HG03108 (cell line): ENCODE measurements around the gene ERC2.

ENCODE experiments used
- ATAC-seq: cut with Tn5 transposase; IDR thresholded peaks from one replicate; pipeline ENCODE4 v1.9.1; 2021; ENCODE audit warnings: moderate library complexity; ENCODE audit not compliant: unreplicated experiment

Gene ERC2

DNA sequence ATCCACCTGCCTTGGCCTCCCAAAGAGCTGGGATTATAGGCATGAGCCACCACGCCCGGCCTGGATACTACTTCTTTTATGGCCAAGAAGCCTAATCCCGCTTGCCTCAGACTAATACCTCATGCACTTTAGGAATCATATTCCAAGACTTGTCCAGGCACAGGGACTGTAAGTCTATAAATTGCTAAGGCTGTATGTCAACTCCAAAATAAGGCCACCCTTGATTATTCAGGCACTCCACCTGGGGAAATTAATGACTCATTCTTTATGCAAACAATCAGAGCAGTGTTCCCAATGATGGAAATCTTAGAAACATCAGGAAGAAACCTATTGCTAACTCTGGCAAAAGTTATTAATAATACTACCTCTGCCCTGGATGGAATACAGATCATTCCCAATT lies 98.4 kb downstream of the ERC2 start:
- ATAC-seq, result no peak

DNA sequence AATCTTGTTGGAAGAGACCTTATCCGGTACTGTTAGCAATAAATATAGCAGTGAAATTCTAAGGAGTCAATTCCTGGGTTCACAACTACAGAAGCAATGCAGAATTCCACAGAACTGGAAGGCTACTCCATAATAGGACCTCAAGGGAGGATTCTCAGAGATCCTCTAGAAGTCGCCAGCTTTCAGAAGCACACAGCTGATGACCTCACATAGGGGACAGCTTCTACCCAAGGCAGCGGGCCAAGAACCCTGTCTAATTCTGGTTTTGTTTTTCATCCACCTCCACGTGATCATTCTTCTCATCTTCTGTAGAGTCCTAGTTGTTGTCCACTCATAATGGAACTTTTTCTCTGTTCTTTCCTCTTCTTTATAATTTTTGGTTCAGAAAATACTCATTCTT lies 99.4 kb downstream of the ERC2 start:
- ATAC-seq, result no peak

GRCh38 chr3:56366641-56367162 lies 101.6 kb downstream of the ERC2 start:
- no peak for ATAC-seq

DNA sequence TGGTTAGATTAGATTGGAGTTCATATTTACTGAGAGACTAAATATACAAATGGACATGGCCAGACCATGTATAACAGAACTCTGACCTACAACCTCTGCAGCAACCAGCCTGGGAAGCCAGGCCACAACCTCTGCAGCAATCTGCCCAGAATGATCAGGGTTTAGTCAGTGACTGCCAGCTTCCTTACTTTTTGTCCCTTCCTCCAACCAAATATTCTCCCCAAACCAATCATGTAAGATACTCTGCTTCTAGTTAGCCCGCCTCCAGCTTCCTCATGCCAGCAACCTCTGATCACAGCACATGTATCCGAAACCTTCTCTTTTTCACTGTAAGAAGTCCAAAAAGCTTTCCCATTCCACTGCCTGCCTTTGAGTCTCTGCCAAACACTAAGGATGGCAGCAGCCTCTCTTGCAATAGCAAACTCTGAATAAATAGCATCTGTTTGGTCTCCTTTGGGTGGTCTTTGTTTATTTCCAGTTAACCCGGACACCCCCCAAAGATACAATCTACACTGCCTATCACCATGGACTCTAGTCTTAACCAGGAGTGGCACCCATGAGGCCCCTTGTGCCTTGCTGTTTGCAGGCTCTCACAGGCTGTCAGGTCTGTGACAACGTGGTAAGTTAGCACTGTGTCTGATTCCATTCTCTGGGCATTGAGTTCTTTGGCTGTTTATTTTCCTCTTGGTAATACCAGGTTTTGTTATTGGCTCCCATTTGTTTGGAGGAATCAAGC lies 102.2 kb downstream of the ERC2 start:
- no peak for ATAC-seq

DNA sequence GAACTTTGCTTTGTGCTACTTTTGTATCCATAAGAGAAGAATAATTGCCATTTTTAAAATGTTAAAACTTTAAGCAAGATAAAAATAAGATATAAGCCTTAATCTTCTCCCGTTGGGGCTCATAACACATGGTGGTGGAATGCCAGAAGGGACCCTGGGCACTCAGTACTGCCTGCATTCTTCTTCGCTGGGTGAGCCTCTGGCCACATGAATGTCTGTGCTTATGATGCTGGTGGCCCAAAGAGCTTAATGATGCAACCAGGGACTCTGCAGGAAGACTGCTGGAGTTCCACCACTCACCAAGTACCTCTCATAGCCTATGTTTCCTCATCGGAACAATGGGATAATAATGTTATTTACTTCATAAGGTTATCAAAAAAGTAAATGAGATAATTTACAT lies 103.6 kb downstream of the ERC2 start:
- ATAC-seq, result no peak

GRCh38 chr3:56363720-56364119 lies 104.5 kb downstream of the ERC2 start:
- ATAC-seq, result no peak

- no peak for ATAC-seq
Measured at GRCh38 chr3:56361731-56362130, 106.5 kb downstream of the ERC2 start.

DNA sequence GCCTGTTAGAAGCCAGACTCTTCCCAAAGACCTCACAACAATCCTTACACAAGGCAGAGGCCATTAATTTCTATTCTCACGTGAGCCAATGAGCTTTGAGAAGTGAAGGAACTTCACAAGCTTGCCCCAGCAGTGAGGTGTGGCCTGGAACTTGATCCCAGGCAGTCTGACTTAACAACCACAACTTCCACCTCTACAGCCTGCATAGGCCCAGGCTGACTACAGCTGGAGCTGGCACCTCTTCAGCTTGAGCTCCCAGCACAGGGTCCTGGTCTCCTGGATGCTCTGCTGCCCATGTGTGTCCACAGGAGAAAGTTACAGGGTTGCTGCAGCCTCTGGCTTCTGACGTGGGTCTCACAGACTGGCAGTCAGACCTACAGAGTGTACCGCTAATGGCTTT lies 111.0 kb downstream of the ERC2 start:
- no peak for ATAC-seq

DNA sequence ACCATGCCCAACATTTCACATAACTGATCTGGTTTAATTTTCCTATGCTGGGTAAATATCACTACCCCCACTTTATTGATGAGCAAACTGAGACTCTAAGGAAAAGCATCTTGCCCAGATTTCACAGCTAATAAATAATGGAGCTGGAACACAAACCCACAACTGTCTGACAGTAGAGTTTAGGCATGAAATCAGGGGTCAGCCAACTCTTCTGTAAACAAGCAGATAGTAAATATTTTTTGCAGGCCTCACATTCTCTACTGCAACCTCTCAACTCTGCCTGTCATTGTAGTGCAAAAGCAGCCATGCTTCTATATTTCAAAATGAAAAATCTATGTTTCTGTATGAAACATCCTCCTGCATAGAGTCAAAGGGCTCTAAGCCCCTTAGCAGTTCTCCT lies 111.5 kb downstream of the ERC2 start:
- no peak for ATAC-seq

GRCh38 chr3:56355570-56356185 lies 112.6 kb downstream of the ERC2 start:
- ATAC-seq, result no peak

DNA sequence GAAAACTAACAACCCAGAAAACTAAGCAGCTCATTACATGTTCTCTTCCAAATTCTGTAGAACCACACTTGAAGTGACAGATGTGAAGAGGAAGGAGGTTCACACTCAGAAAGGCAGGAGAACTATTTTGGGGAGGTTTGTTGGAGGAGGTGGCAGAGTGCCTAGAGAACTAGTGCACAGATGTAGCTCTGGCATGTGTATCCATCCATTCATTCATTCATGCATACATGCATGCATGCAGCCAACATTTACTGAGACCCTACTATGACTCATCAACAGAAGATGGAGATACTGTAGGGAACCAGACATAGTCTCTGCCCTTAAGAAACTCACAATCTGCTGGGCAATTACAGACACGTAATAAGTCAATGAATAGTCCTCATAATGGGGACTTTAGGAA lies 116.7 kb downstream of the ERC2 start:
- no peak for ATAC-seq

DNA sequence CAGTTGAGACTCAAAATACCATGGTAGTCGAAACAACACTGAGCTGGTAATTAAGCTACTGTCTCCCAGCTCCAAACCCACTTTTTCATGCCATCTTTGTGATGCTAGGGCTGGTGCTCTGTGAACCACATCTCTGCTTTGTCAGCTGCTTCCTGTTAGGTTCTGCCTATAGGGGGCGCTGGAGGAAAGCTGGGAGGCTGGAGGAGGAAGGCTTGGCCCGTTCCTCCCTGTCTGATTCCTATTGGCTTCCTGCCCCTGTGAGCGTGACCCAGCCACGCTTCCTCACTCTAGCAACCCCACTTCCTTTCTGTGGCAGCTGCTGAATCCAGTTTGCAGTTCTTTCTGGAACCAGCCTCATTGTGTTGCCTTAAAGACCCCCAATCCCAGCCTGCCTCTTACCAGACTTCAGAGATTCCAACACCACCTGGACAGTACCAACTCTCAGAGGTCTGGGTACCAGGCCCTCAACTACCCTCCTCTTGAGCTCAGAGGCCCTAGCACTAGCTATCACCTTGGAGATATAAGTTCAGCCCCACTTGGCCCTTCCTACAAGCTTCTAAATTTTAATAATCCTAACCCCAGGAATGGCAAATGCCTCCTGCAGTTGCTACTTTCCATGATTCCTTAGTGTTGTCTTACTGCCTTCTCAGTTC lies 120.9 kb downstream of the ERC2 start:
- no peak for ATAC-seq

DNA sequence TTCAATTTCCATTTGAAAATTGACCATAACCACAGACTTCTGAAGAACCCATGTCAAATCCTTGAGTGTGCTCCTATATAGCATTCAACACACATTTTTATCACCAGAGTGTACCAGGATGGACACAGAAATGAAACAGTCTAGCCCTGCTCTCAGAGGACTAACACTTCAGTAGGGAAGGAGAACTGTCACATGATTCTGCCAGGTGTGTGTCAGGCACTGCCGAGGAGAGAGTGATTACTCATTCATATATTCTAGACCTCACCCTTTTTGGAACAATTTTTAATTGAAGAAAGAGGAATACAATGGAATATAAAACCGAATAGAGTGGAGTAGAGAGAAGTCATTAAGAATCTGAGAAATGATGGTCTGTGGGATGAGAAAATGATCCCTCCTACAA lies 125.8 kb downstream of the ERC2 start:
- ATAC-seq, result no peak

- no peak for ATAC-seq
Measured at GRCh38 chr3:56339671-56340070, 128.6 kb downstream of the ERC2 start.

DNA sequence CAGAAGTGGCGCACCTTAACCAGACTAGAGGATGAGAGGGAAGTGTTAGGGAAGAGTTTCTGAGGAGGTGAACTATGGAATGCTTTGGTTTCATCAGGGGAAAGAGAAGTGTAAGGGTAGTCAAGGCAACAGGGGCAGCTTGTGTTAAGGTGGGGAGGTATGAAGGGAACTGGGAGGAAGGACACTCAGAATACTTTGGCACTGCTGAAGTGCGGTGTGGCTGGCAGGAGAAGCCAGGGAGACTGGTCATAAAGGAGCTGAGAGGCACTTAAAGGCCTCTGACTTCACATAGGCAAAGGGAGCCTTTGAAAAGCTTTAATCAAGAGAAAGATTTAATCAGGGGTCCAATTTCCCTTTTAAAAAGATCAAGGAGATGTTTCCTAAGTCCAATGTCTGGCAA lies 129.0 kb downstream of the ERC2 start:
- ATAC-seq, result no peak

- ATAC-seq, result no peak
Measured at GRCh38 chr3:56336023-56336422, 132.2 kb downstream of the ERC2 start.

GRCh38 chr3:56324473-56324872 lies 143.8 kb downstream of the ERC2 start:
- no peak for ATAC-seq

DNA sequence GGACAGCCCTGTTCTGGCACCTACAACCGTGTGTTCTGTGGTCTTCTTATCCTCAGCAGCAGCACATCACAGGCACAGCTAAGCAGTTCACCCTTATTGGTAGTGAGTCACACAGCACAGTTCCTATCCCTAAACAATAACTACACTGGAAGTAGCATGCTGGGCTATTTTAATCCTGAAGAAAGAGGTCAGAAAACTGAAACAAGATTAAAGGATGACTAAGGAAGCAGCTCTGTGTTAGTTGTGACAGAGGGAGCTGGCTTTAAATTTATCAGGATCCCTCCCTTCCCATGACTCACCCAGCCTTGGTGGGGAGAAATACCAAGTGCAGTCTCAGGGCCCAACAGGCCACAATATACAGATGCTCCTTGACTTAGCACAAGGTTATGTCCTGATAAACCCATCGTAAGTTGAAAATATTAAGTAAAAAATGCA lies 144.3 kb downstream of the ERC2 start:
- no peak for ATAC-seq

- ATAC-seq, result no peak
Measured at GRCh38 chr3:56322862-56323261, 145.4 kb downstream of the ERC2 start.

GRCh38 chr3:56321892-56322291 lies 146.4 kb downstream of the ERC2 start:
- ATAC-seq, result no peak

- no peak for ATAC-seq
Measured at GRCh38 chr3:56321383-56321782, 146.9 kb downstream of the ERC2 start.

DNA sequence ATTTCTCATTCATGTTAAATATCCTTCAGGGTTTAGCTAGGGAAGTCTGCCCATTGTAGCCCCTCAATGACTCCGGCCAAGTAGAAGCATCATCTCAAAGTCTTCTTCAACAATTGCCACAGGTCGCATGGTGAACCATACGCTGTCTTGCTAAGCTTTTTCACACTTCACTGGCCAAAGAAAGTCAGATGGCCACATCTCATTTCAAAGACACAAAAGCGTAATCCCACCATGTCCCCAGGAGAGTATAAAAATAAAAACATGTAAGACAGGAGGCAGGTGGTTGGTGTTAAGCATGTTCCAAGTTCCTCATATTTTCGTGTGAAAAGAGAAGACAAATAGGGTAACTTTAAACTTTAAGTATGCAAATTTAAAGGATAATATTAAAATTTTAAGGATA lies 147.4 kb downstream of the ERC2 start:
- ATAC-seq, result no peak
